Neural crest cell (in vitro differentiated cells): ENCODE measurements around the gene ARHGEF19. TPM values are rescaled to one million over a fixed set of nuclear protein-coding genes. Genes with fewer than 3 reads are reported as not detected.
"Not testable (repeated sequence)": the region's sequence is repeated elsewhere in the genome, so short reads cannot be mapped to it uniquely, and the experiment has no call there.

Experiments
- DNase-seq: peaks from one replicate; pipeline ENCODE4 v3.0.0; 2021; ENCODE audit warnings: low read depth, mixed read lengths, low spot score
- H3K27ac Mint-ChIP-seq: one replicate; pipeline ENCODE4 v1.8.0; 2021; ENCODE audit warnings: mild to moderate bottlenecking, mixed read lengths; ENCODE audit not compliant: unreplicated experiment
- H3K27me3 Mint-ChIP-seq: 2 replicates; pipeline ENCODE4 v1.8.0; 2021; ENCODE audit warnings: low read depth, mild to moderate bottlenecking, mixed read lengths
- H3K36me3 Mint-ChIP-seq: 2 replicates; pipeline ENCODE4 v1.8.0; 2021; ENCODE audit warnings: low read depth, mild to moderate bottlenecking, mixed read lengths
- H3K4me1 Mint-ChIP-seq: 2 replicates; pipeline ENCODE4 v1.8.0; 2021; ENCODE audit warnings: mixed read lengths
- H3K4me3 Mint-ChIP-seq: one replicate; pipeline ENCODE4 v1.8.0; 2021; ENCODE audit warnings: mild to moderate bottlenecking, mixed read lengths
- H3K9me3 Mint-ChIP-seq: 2 replicates; pipeline ENCODE4 v1.8.0; 2021; ENCODE audit warnings: mixed read lengths
- CTCF ChIP-seq: fragments of 200-600 bp; sonication (generic); conservative IDR thresholded peaks from 2 replicates; pipeline ENCODE4 v1.5.0; 2021; ENCODE audit warnings: antibody characterized with exemption, mild to moderate bottlenecking
- total RNA-seq: library from RNA; stranded (reverse); gene quantifications from 2 replicates; pipeline ENCODE4 v1.2.1, GENCODE V29; 2021

The ARHGEF19 gene
- total RNA-seq, 1 donor from 2014 or later: 9.0 TPM

- no peaks in the 10 kb centered on the region for H3K27me3 Mint-ChIP-seq
- peaks cover 52% of the 10 kb centered on the region for H3K4me1 Mint-ChIP-seq
- no peaks in the 10 kb centered on the region for H3K9me3 Mint-ChIP-seq
- H3K27ac Mint-ChIP-seq: no peak overlapping the region
- peak; percentile 70 for DNase-seq
- no peak for TF ChIP-seq CTCF
- no peaks in the 10 kb centered on the region for H3K36me3 Mint-ChIP-seq
- peak overlapping the region; percentile 75 for H3K4me3 Mint-ChIP-seq
These were observed 44.9 kb downstream of the ARHGEF19 start for GRCh38 chr1:16167331-16168143.

- Mint-ChIP-seq H3K4me3 (peak overlapping the region; percentile 81), H3K4me1 (peaks cover 62% of the 10 kb centered on the region), H3K9me3 (no peaks in the 10 kb centered on the region), H3K36me3 (no peaks in the 10 kb centered on the region), H3K27me3 (no peaks in the 10 kb centered on the region), H3K27ac (peak overlapping the region; percentile 85)
- no peak for DNase-seq
- TF ChIP-seq CTCF: no peak
These were observed 46.3 kb downstream of the ARHGEF19 start for GRCh38 chr1:16166117-16166516.

- TF ChIP-seq CTCF: no peak
- peaks cover 62% of the 10 kb centered on the region for H3K4me1 Mint-ChIP-seq
- H3K27ac Mint-ChIP-seq: peak overlapping the region; percentile 43
- H3K36me3 Mint-ChIP-seq: no peaks in the 10 kb centered on the region
- no peak for DNase-seq
- no peaks in the 10 kb centered on the region for H3K27me3 Mint-ChIP-seq
- no peaks in the 10 kb centered on the region for H3K9me3 Mint-ChIP-seq
- peak overlapping the region; percentile 81 for H3K4me3 Mint-ChIP-seq
These were observed 46.9 kb downstream of the ARHGEF19 start for GRCh38 chr1:16165548-16165947.

GRCh38 chr1:16165073-16165364, 47.4 kb downstream of the ARHGEF19 start:
- Mint-ChIP-seq H3K4me1 (peaks cover 62% of the 10 kb centered on the region), H3K4me3 (peak overlapping the region; percentile 81)
- DNase-seq: no peak

GRCh38 chr1:16164213-16165072, 48.0 kb downstream of the ARHGEF19 start:
- H3K36me3 Mint-ChIP-seq: no peaks in the 10 kb centered on the region
- H3K4me1 Mint-ChIP-seq: peaks cover 62% of the 10 kb centered on the region
- no peaks in the 10 kb centered on the region for H3K27me3 Mint-ChIP-seq
- peak overlapping the region; percentile 36 for H3K27ac Mint-ChIP-seq
- H3K9me3 Mint-ChIP-seq: no peaks in the 10 kb centered on the region
- no peak for DNase-seq
- no peak for TF ChIP-seq CTCF
- peak overlapping the region; percentile 58 for H3K4me3 Mint-ChIP-seq

More at GRCh38 chr1:16165073-16165364, 47.4 kb downstream of the ARHGEF19 start:
- Mint-ChIP-seq H3K27me3 (no peaks in the 10 kb centered on the region), H3K27ac (no peak overlapping the region), H3K9me3 (no peaks in the 10 kb centered on the region), H3K36me3 (no peaks in the 10 kb centered on the region)
- no peak for TF ChIP-seq CTCF

GRCh38 chr1:16163608-16164212, 48.7 kb downstream of the ARHGEF19 start:
- peak overlapping the region; percentile 36 for H3K27ac Mint-ChIP-seq
- peak overlapping the region; percentile 54 for H3K4me3 Mint-ChIP-seq
- peaks cover 56% of the 10 kb centered on the region for H3K4me1 Mint-ChIP-seq
- not testable (repeated sequence) for H3K36me3 Mint-ChIP-seq, H3K9me3 Mint-ChIP-seq, DNase-seq, H3K27me3 Mint-ChIP-seq
